Liver (tissue), 3 donors: ENCODE data around the gene AKAP10.

ENCODE experiments used
- ATF3 ChIP-seq: IDR thresholded peaks from 2 replicates; pipeline ENCODE4 v1.6.1; 2016; ENCODE audit warnings: antibody characterized with exemption
- CTCF ChIP-seq: fragments of 150-350 bp; IDR thresholded peaks from 2 replicates; pipeline ENCODE4 v1.5.1; 2017; ENCODE audit warnings: improper control_type of control experiment, low read depth, low read length; ENCODE audit not compliant: missing input control
- GABPA ChIP-seq, 2 donors: IDR thresholded peaks in 1 of 2; conservative IDR thresholded peaks in 1 of 2; 2 replicates each; pipeline ENCODE4 v1.6.1; 2016; ENCODE audit warnings: antibody characterized with exemption in 2 of 2, mild to moderate bottlenecking in 1 of 2, moderate library complexity in 1 of 2
- MAX ChIP-seq: IDR thresholded peaks from 2 replicates; pipeline ENCODE4 v1.6.1; 2016; ENCODE audit warnings: antibody characterized with exemption
- NR2F2 ChIP-seq: IDR thresholded peaks from 2 replicates; pipeline ENCODE4 v1.6.1; 2016; ENCODE audit warnings: antibody characterized with exemption
- donor health status: healthy.
- donor health status: healthy.

DNA sequence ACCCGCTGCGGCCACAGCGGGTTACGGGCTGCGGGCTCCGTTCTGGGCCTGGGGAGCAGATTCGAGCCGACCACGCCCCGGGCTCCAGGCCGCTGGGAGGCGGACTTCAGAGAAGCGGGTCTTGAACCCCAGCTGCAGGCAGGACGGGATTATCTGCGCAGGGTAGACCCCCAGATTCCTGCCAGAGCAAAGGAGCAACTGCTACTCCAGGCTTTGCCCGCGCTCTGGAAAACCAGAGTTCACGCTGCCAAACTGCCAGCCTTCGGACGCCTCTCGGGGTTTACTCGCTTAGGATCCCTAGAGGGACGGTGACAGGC lies 109.6 kb downstream of the AKAP10 start:
- TF ChIP-seq CTCF (no peak), NR2F2 (no peak), MAX (no peak), ATF3 (no peak), GABPA (IDR thresholded peaks at IDR 0.05 in 1 of 2, conservative IDR thresholded peaks at IDR 0.05 in 1 of 2) (no peak)
